Activated CD4-positive, alpha-beta T cell treated with anti-CD3 and anti-CD28 coated beads for 36 hours (primary cell): ENCODE data around the gene CDKL4. TPM values are rescaled to one million over a fixed set of nuclear protein-coding genes. Genes with fewer than 3 reads are reported as not detected.
"Not testable (repeated sequence)": the region's sequence is repeated elsewhere in the genome, so short reads cannot be mapped to it uniquely, and the experiment has no call there.

Source experiments
- ATAC-seq: fragments of 200-7000 bp; cut with Tn5 transposase; one replicate; pipeline ENCODE4 v1.10.0; 2021; ENCODE audit warnings: mild to moderate bottlenecking, moderate library complexity
- CTCF ChIA-PET: fragments of 350-600 bp; sonication (Branson Sonifier 250); formaldehyde crosslinking; loops from one replicate; lab custom pipeline; 2021; ENCODE audit warnings: antibody characterized with exemption; lab: Charles Lee
- POLR2A ChIA-PET: fragments of 350-600 bp; sonication (Branson Sonifier 250); formaldehyde crosslinking; loops from one replicate; lab custom pipeline; 2021; ENCODE audit warnings: antibody characterized with exemption, inconsistent platforms; lab: Charles Lee
- DNase-seq: peaks from one replicate; pipeline ENCODE4 v3.0.0-alpha.2; 2020
- H3K27ac Mint-ChIP-seq: one replicate; pipeline ENCODE4 v1.8.0; 2021; ENCODE audit warnings: mixed read lengths
- H3K27me3 Mint-ChIP-seq: one replicate; pipeline ENCODE4 v1.8.0; 2021; ENCODE audit warnings: mixed read lengths
- H3K36me3 Mint-ChIP-seq: one replicate; pipeline ENCODE4 v1.8.0; 2021; ENCODE audit warnings: low read depth, mixed read lengths
- H3K4me1 Mint-ChIP-seq: one replicate; pipeline ENCODE4 v1.8.0; 2021; ENCODE audit warnings: mixed read lengths
- H3K4me3 Mint-ChIP-seq: one replicate; pipeline ENCODE4 v1.8.0; 2021; ENCODE audit warnings: mild to moderate bottlenecking, moderate library complexity, mixed read lengths
- H3K9me3 Mint-ChIP-seq: one replicate; pipeline ENCODE4 v1.8.0; 2021; ENCODE audit warnings: low read depth, mixed read lengths
- intact Hi-C, 2 experiments: fragments of 100-400 bp; cut with DNase I in 1 of 2; cut with micrococcal nuclease in 1 of 2; formaldehyde crosslinking; loops; one replicate each; pipeline versions ENCODE4 v1.14.2 to v1.15.1; 2022 to 2024; cut with DNase I, micrococcal nuclease
- total RNA-seq, 2 experiments: library from RNA; stranded (reverse); gene quantifications; one replicate each; pipeline ENCODE4 v1.2.3, GENCODE V29; 2021

Gene CDKL4
- total RNA-seq, 2 experiments from 2014 or later: 0.16 TPM; not detected in 1

- POLR2A ChIA-PET, intact Hi-C loops, DNase-seq, H3K4me1 Mint-ChIP-seq, H3K9me3 Mint-ChIP-seq, ATAC-seq, H3K4me3 Mint-ChIP-seq, H3K36me3 Mint-ChIP-seq, H3K27ac Mint-ChIP-seq, H3K27me3 Mint-ChIP-seq: not testable (repeated sequence)
- CTCF ChIA-PET: interaction anchor here (0.7 to 0.8 kb wide), 4 partner anchors 21 to 184 kb away, joined by 3 read pairs; no protein-coding TSS in a partner anchor
Measured at GRCh38 chr2:39155573-39155972, 88.2 kb downstream of the CDKL4 start.

- Mint-ChIP-seq H3K4me3 (no peak overlapping the region), H3K9me3 (no peaks in the 10 kb centered on the region), H3K27ac (no peak overlapping the region), H3K36me3 (no peaks in the 10 kb centered on the region), H3K4me1 (no peaks in the 10 kb centered on the region), H3K27me3 (no peaks in the 10 kb centered on the region)
- intact Hi-C loops: no loop called here
- ChIA-PET CTCF (interaction anchor here (0.7 kb wide), 2 partner anchors 21 to 56 kb away, joined by 3 read pairs; no protein-coding TSS in a partner anchor), POLR2A (interaction anchor here (0.7 kb wide), 1 partner anchor 43 kb away, joined by 3 read pairs; no protein-coding TSS in a partner anchor)
- DNase-seq: no peak
- ATAC-seq: no peak
Measured at GRCh38 chr2:39154944-39155343, 88.8 kb downstream of the CDKL4 start.

GRCh38 chr2:39153312-39153711 lies 90.5 kb downstream of the CDKL4 start:
- H3K4me3 Mint-ChIP-seq: no peak overlapping the region
- H3K9me3 Mint-ChIP-seq: no peaks in the 10 kb centered on the region
- intact Hi-C loops: no loop called here
- ATAC-seq (no peak), DNase-seq (no peak)
- ChIA-PET POLR2A (no interaction called here), CTCF (no interaction called here)
- H3K4me1 Mint-ChIP-seq: no peaks in the 10 kb centered on the region
- no peaks in the 10 kb centered on the region for H3K36me3 Mint-ChIP-seq
- no peaks in the 10 kb centered on the region for H3K27me3 Mint-ChIP-seq
- no peak overlapping the region for H3K27ac Mint-ChIP-seq

- POLR2A ChIA-PET: no interaction called here
- no peak for ATAC-seq
- H3K4me3 Mint-ChIP-seq: no peak overlapping the region
- H3K27ac Mint-ChIP-seq: no peak overlapping the region
- H3K4me1 Mint-ChIP-seq: no peaks in the 10 kb centered on the region
- DNase-seq: no peak
- no peaks in the 10 kb centered on the region for H3K27me3 Mint-ChIP-seq
- no peaks in the 10 kb centered on the region for H3K36me3 Mint-ChIP-seq
- CTCF ChIA-PET: interaction anchor here (1.2 kb wide), 1 partner anchor 9 kb away, joined by 4 read pairs; no protein-coding TSS in a partner anchor
- intact Hi-C loops: no loop called here
- H3K9me3 Mint-ChIP-seq: no peaks in the 10 kb centered on the region
Measured at GRCh38 chr2:39152504-39152903, 91.3 kb downstream of the CDKL4 start.

GRCh38 chr2:39150890-39151497 lies 92.8 kb downstream of the CDKL4 start:
- Mint-ChIP-seq H3K9me3 (no peaks in the 10 kb centered on the region), H3K36me3 (no peaks in the 10 kb centered on the region), H3K4me3 (no peak overlapping the region), H3K4me1 (no peaks in the 10 kb centered on the region), H3K27me3 (no peaks in the 10 kb centered on the region), H3K27ac (no peak overlapping the region)
- intact Hi-C loops: no loop called here
- ATAC-seq: no peak
- POLR2A ChIA-PET: no interaction called here
- no peak for DNase-seq
- CTCF ChIA-PET: interaction anchor here (0.5 to 1.2 kb wide), 2 partner anchors 8 to 569 kb away, joined by 3 to 4 read pairs; no protein-coding TSS in a partner anchor

- ATAC-seq (no peak), DNase-seq (no peak)
- Mint-ChIP-seq H3K4me1 (no peaks in the 10 kb centered on the region), H3K36me3 (no peaks in the 10 kb centered on the region), H3K27me3 (no peaks in the 10 kb centered on the region), H3K9me3 (no peaks in the 10 kb centered on the region), H3K27ac (no peak overlapping the region), H3K4me3 (no peak overlapping the region)
- CTCF ChIA-PET: interaction anchor here (0.7 kb wide), 1 partner anchor 78 kb away, joined by 4 read pairs; no protein-coding TSS in a partner anchor
- intact Hi-C loops: no loop called here
- POLR2A ChIA-PET: no interaction called here
Measured at GRCh38 chr2:39150102-39150562, 93.6 kb downstream of the CDKL4 start.

GRCh38 chr2:39146630-39147029 lies 97.1 kb downstream of the CDKL4 start:
- DNase-seq: no peak
- H3K9me3 Mint-ChIP-seq: no peaks in the 10 kb centered on the region
- no peak overlapping the region for H3K27ac Mint-ChIP-seq
- peaks cover 2% of the 10 kb centered on the region for H3K4me1 Mint-ChIP-seq
- intact Hi-C loops: no loop called here
- ChIA-PET POLR2A (no interaction called here), CTCF (interaction anchor here (1.0 kb wide), 1 partner anchor 22 kb away, joined by 3 read pairs; no protein-coding TSS in a partner anchor)
- ATAC-seq: no peak
- no peak overlapping the region for H3K4me3 Mint-ChIP-seq
- no peaks in the 10 kb centered on the region for H3K36me3 Mint-ChIP-seq
- H3K27me3 Mint-ChIP-seq: no peaks in the 10 kb centered on the region

GRCh38 chr2:39145906-39146421 lies 97.8 kb downstream of the CDKL4 start:
- no peak overlapping the region for H3K4me3 Mint-ChIP-seq
- intact Hi-C loops: no loop called here
- DNase-seq (no peak), ATAC-seq (no peak)
- ChIA-PET CTCF (interaction anchor here (0.7 to 1.7 kb wide), 2 partner anchors 83 to 321 kb away, joined by 3 to 6 read pairs; no protein-coding TSS in a partner anchor), POLR2A (no interaction called here)
- H3K4me1 Mint-ChIP-seq: peaks cover 2% of the 10 kb centered on the region
- no peaks in the 10 kb centered on the region for H3K27me3 Mint-ChIP-seq
- no peak overlapping the region for H3K27ac Mint-ChIP-seq
- no peaks in the 10 kb centered on the region for H3K9me3 Mint-ChIP-seq
- no peaks in the 10 kb centered on the region for H3K36me3 Mint-ChIP-seq

- no peak overlapping the region for H3K4me3 Mint-ChIP-seq
- intact Hi-C loops: no loop called here
- ChIA-PET CTCF (interaction anchor here (1.5 kb wide), 1 partner anchor 85 kb away, joined by 4 read pairs; no protein-coding TSS in a partner anchor), POLR2A (no interaction called here)
- ATAC-seq (no peak), DNase-seq (no peak)
- H3K9me3 Mint-ChIP-seq: no peaks in the 10 kb centered on the region
- peaks cover 12% of the 10 kb centered on the region for H3K4me1 Mint-ChIP-seq
- H3K27ac Mint-ChIP-seq: no peak overlapping the region
- H3K36me3 Mint-ChIP-seq: no peaks in the 10 kb centered on the region
- H3K27me3 Mint-ChIP-seq: no peaks in the 10 kb centered on the region
Measured at GRCh38 chr2:39144416-39144815, 99.4 kb downstream of the CDKL4 start.

GRCh38 chr2:39142904-39143605 lies 100.7 kb downstream of the CDKL4 start:
- Mint-ChIP-seq H3K4me3 (no peak overlapping the region), H3K9me3 (no peaks in the 10 kb centered on the region), H3K36me3 (no peaks in the 10 kb centered on the region), H3K4me1 (peaks cover 18% of the 10 kb centered on the region), H3K27me3 (no peaks in the 10 kb centered on the region), H3K27ac (no peak overlapping the region)
- CTCF ChIA-PET: interaction anchor here (0.6 to 1.5 kb wide), 4 partner anchors 9 to 86 kb away, joined by 3 to 4 read pairs (median 4); no protein-coding TSS in a partner anchor
- intact Hi-C loops: no loop called here
- POLR2A ChIA-PET: no interaction called here
- DNase-seq (no peak), ATAC-seq (no peak)
